ENCODE measurements around the gene EHD4. TPM values are rescaled to one million over a fixed set of nuclear protein-coding genes. Genes with fewer than 3 reads are reported as not detected.

The EHD4 gene
- polyA plus RNA-seq, 2 of the 4 experiments (the other 2 are of a cell fraction) = 8.2 to 9.0 TPM

- FAIRE-seq (no peak), ATAC-seq (no peak), DNase-seq (ENCODE audit: low read depth in 1 of 2, low spot score in 1 of 2) (no peak)
- H3K27ac ChIP-seq = no peak overlapping the region
- TF ChIP-seq NFE2L2 (conservative IDR thresholded peaks at IDR 0.05; ENCODE audit: low read length) (no peak), KDM5A (IDR thresholded peaks at IDR 0.05) (no peak), HMGXB4 (CRISPR knock-in tag; IDR thresholded peaks at IDR 0.05; ENCODE audit: borderline replicate concordance) (no peak), NR3C1 (IDR thresholded peaks at IDR 0.05) (no peak), FOSL2 (IDR thresholded peaks at IDR 0.05) (no peak), FOSL2 (CRISPR knock-in tag; IDR thresholded peaks at IDR 0.05) (no peak), RARB (CRISPR knock-in tag; IDR thresholded peaks at IDR 0.05) (no peak), REST (IDR thresholded peaks at IDR 0.05) (no peak), CBX8 (IDR thresholded peaks at IDR 0.05) (no peak), HEYL (CRISPR knock-in tag; IDR thresholded peaks at IDR 0.05) (no peak), BCL3 (IDR thresholded peaks at IDR 0.05) (no peak), POLR2AphosphoS2 (conservative IDR thresholded peaks at IDR 0.05; ENCODE audit: low read length) (no peak), TP53 (CRISPR knock-in tag; IDR thresholded peaks at IDR 0.05) (no peak), RFX5 (IDR thresholded peaks at IDR 0.05) (no peak), EHMT2 (IDR thresholded peaks at IDR 0.05; ENCODE audit: low read depth) (no peak), JUNB (IDR thresholded peaks at IDR 0.05) (no peak), FOXS1 (CRISPR knock-in tag; IDR thresholded peaks at IDR 0.05) (no peak), HOXB5 (CRISPR knock-in tag; IDR thresholded peaks at IDR 0.05) (no peak)
- TF ChIP-seq, protein P1, sequence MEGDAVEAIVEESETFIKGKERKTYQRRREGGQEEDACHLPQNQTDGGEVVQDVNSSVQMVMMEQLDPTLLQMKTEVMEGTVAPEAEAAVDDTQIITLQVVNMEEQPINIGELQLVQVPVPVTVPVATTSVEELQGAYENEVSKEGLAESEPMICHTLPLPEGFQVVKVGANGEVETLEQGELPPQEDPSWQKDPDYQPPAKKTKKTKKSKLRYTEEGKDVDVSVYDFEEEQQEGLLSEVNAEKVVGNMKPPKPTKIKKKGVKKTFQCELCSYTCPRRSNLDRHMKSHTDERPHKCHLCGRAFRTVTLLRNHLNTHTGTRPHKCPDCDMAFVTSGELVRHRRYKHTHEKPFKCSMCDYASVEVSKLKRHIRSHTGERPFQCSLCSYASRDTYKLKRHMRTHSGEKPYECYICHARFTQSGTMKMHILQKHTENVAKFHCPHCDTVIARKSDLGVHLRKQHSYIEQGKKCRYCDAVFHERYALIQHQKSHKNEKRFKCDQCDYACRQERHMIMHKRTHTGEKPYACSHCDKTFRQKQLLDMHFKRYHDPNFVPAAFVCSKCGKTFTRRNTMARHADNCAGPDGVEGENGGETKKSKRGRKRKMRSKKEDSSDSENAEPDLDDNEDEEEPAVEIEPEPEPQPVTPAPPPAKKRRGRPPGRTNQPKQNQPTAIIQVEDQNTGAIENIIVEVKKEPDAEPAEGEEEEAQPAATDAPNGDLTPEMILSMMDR (IDR thresholded peaks at IDR 0.05) = no peak
- TF ChIP-seq, protein P2, sequence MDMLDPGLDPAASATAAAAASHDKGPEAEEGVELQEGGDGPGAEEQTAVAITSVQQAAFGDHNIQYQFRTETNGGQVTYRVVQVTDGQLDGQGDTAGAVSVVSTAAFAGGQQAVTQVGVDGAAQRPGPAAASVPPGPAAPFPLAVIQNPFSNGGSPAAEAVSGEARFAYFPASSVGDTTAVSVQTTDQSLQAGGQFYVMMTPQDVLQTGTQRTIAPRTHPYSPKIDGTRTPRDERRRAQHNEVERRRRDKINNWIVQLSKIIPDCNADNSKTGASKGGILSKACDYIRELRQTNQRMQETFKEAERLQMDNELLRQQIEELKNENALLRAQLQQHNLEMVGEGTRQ (IDR thresholded peaks at IDR 0.05) = no peak
- TF ChIP-seq, protein P3, sequence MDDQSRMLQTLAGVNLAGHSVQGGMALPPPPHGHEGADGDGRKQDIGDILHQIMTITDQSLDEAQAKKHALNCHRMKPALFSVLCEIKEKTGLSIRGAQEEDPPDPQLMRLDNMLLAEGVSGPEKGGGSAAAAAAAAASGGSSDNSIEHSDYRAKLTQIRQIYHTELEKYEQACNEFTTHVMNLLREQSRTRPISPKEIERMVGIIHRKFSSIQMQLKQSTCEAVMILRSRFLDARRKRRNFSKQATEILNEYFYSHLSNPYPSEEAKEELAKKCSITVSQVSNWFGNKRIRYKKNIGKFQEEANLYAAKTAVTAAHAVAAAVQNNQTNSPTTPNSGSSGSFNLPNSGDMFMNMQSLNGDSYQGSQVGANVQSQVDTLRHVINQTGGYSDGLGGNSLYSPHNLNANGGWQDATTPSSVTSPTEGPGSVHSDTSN (IDR thresholded peaks at IDR 0.05) = no peak
- CTCF ChIA-PET = interaction anchor here (1.1 to 1.3 kb wide), 2 partner anchors 9 to 36 kb away, joined by 3 read pairs; no protein-coding TSS in a partner anchor
- H3K4me2 ChIP-seq = no peak overlapping the region
- no peak overlapping the region for H3K4me3 ChIP-seq
- no CpG with 5 or more reads among the region's 12 CpGs for WGBS (ENCODE audit: missing lambda C conversion rate)
- no peaks in the 10 kb centered on the region for H3K4me1 ChIP-seq
- H3K9me3 ChIP-seq = no peaks in the 10 kb centered on the region
- POLR2A ChIA-PET = no interaction called here
Measured at GRCh38 chr15:41876689-41877088, 95.7 kb downstream of the EHD4 start.

Data from A549 (cell line).